Measurements from ENCODE around the gene PRSS56.

DNA sequence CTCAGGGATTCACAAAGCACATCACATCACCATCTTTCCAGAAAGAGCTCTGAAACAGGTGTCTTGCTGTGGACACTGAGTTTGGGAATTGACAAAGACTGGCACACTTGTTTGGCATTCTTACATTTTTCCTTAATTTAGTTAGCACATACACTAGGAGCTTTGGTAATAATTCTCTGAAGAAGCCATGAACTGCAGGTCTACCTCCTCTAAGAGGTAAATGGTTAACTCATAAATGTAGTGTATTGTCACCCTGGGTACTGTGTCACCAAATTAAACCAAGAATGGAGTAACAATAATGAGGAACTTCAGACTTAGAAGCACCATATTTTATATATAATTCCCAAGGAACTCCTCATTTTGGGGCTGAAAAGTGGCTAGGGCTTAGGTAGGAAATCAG lies 52.9 kb downstream of the PRSS56 start:
- TF ChIP-seq CTCF (IDR thresholded peaks at IDR 0.05) (no peak), POLR2A (IDR thresholded peaks at IDR 0.05) (no peak)

All from testis (tissue), 2 donors.